COR-L47 (cell line): ENCODE data around the gene MCAM.

ENCODE experiments used
- DNase-seq: peaks from one replicate; lab custom pipeline; 2025; lab: John Stamatoyannopoulos, UW

Gene MCAM

DNA sequence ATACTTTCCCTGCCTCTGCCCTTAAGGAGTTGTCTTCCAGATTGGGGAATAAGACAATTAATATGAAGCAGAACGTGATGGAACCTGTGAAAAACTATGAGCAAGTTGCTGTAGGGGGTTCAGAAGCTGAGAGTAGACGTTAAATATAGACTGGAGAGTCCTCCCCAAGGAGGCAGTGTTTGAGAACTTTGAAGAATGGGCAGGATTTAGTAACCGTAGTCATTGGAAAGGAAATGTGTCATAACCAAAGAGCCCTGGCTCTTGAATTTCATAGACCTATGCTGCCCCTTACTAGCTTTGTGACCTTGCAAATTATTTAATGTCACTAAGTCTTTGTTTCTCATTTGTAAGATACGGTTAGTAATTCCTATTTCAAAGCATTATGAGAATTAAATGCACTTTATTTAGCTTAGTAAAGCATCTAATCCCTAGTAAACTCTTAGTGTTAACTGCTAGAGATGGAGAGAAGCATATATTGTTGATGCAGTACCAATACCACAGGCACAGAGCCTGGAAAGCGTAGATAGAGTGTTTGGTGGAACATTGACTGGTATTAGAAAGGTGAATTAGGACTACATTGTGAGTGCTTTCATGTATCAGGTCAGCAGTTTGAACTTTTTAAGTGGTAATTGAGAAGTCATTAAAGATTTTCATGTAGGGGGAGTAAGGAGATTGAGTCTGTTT lies 54.1 kb downstream of the MCAM start:
- no peak for DNase-seq

DNA sequence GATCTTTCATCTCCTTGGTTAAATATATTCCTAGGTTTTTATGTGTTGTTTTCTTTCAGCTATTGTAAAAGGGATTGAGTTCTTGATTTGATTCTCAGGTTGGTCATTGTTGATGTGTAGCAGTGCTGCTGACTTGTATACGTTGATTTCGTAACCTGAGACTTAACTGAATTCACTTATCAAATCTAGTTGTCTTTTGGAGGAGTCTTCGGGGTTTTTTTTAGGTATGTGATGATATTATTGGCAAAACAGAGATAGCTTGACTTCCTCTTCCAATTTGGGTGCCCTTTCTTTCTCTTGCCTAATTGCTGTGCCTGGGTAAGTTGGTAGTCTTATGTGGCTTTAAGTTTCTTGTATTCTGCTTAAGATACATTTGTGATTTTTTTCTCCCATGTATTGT lies 57.9 kb downstream of the MCAM start:
- DNase-seq: no peak
